Activated naive CD8-positive, alpha-beta T cell treated with anti-CD3 and anti-CD28 coated beads, Interleukin-2, amount 10 ng/mL, durations not matched to agents 7 days and 5 days (primary cell): Measurements from ENCODE around the gene TFRC. TPM values are rescaled to one million over a fixed set of nuclear protein-coding genes. Genes with fewer than 3 reads are reported as not detected.

Source experiments
- ATAC-seq: fragments of 150-1000 bp; cut with Tn5 transposase; one replicate; pipeline ENCODE4 v1.10.0; 2021; ENCODE audit warnings: low read depth, moderate library complexity
- POLR2A ChIA-PET: fragments of 350-600 bp; sonication (Branson Sonifier 250); formaldehyde crosslinking; loops from one replicate; lab custom pipeline; 2021; ENCODE audit warnings: antibody characterized with exemption; lab: Charles Lee
- DNase-seq: peaks from one replicate; pipeline ENCODE4 v3.0.0; 2021
- H3K27ac Mint-ChIP-seq: one replicate; pipeline ENCODE4 v1.8.0; 2022; ENCODE audit warnings: mild to moderate bottlenecking, mixed read lengths
- H3K27me3 Mint-ChIP-seq: one replicate; pipeline ENCODE4 v1.8.0; 2022; ENCODE audit warnings: mild to moderate bottlenecking, moderate library complexity, mixed read lengths
- H3K36me3 Mint-ChIP-seq: one replicate; pipeline ENCODE4 v1.8.0; 2021; ENCODE audit warnings: mild to moderate bottlenecking, mixed read lengths
- H3K4me1 Mint-ChIP-seq: one replicate; pipeline ENCODE4 v1.8.0; 2021; ENCODE audit warnings: mixed read lengths
- H3K4me3 Mint-ChIP-seq: one replicate; pipeline ENCODE4 v1.8.0; 2022; ENCODE audit warnings: mild to moderate bottlenecking, moderate library complexity, mixed read lengths
- H3K9me3 Mint-ChIP-seq: one replicate; pipeline ENCODE4 v1.8.0; 2021; ENCODE audit warnings: mixed read lengths
- total RNA-seq, 2 experiments: library from RNA; stranded (reverse); gene quantifications; one replicate each; pipeline ENCODE4 v1.2.3, GENCODE V29; 2021

Gene TFRC
- total RNA-seq, result 100 to 1,000 TPM; 168 to 171 TPM

- POLR2A ChIA-PET, result interaction anchor here (0.7 to 2.9 kb wide), 5 partner anchors 36 to 110 kb away, joined by 3 to 19 read pairs (median 5); no protein-coding TSS in a partner anchor
- ATAC-seq, result peak; percentile 87
- peak within 1 kb of the TSS; percentile 94 for H3K27ac Mint-ChIP-seq
- DNase-seq, result peak; percentile 98
- no peaks in the 10 kb centered on the region for H3K9me3 Mint-ChIP-seq
- H3K4me3 Mint-ChIP-seq, result peak within 1 kb of the TSS; percentile 99
- H3K36me3 Mint-ChIP-seq, result peaks cover 12% of the 10 kb centered on the region
- H3K4me1 Mint-ChIP-seq, result peaks cover 34% of the 10 kb centered on the region
- no peaks in the 10 kb centered on the region for H3K27me3 Mint-ChIP-seq
Observed at GRCh38 chr3:196081834-196082618, at the start of gene TFRC. TSS of gene TFRC (minus strand) at chr3:196082090. CDS start at chr3:196077099, 4,991 bp downstream.

- no peaks in the 10 kb centered on the region for H3K36me3 Mint-ChIP-seq
- DNase-seq, result no peak
- H3K9me3 Mint-ChIP-seq, result peaks cover 1% of the 10 kb centered on the region
- H3K4me3 Mint-ChIP-seq, result no peak overlapping the region
- H3K27ac Mint-ChIP-seq, result peak overlapping the region; percentile 19
- H3K27me3 Mint-ChIP-seq, result no peaks in the 10 kb centered on the region
- POLR2A ChIA-PET, result interaction anchor here (1.3 to 1.5 kb wide), 3 partner anchors 8 to 53 kb away, joined by 3 to 7 read pairs (median 7); no protein-coding TSS in a partner anchor
- peaks cover 15% of the 10 kb centered on the region for H3K4me1 Mint-ChIP-seq
- no peak for ATAC-seq
Observed at GRCh38 chr3:196128172-196128843, 46.4 kb upstream of the TFRC start.

DNA sequence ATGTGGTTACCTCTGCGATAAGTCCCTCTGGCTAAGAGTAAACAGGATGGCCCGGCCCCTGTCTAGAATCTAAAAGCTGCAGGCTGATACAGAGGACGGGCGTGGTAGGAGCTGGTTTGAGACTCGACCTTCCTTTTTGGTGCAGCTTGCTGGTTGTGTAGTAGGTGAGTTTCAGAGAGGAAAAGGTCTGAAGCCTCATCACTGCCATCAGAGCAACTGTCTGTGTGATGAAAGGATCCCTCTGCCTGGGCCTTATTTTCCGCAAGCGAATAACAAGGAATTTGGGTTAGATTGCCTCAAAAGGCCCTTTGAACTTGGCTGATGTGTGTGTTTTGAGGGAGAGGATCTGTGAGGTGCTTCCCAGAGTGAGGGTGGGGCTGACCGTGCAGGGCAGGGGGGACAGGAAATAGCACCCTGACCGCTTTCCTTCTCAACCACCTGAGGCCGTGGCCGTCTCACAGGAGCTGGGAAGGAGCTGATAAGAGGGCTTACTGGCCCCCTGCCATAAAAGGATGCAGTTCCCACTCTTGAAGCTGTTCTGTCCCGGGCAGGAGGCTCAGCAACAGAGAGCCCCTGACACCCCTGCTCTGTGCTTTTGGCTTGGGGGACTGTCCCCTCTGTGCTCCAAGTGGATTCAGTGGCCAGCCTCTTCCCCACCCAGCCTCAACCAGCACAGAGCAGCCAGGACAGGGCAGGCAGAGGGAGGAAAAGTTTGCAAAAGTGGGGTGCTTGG, 45.6 kb upstream of the TFRC start:
- DNase-seq, result peak; percentile 56
- H3K9me3 Mint-ChIP-seq, result peaks cover 1% of the 10 kb centered on the region
- POLR2A ChIA-PET, result interaction anchor here (1.0 to 1.5 kb wide), 4 partner anchors 9 to 54 kb away, joined by 3 to 9 read pairs (median 7); no protein-coding TSS in a partner anchor
- peaks cover 18% of the 10 kb centered on the region for H3K4me1 Mint-ChIP-seq
- H3K27me3 Mint-ChIP-seq, result no peaks in the 10 kb centered on the region
- peak overlapping the region; percentile 39 for H3K4me3 Mint-ChIP-seq
- H3K36me3 Mint-ChIP-seq, result no peaks in the 10 kb centered on the region
- peak overlapping the region; percentile 75 for H3K27ac Mint-ChIP-seq
- ATAC-seq, result peak; percentile 69

- no peaks in the 10 kb centered on the region for H3K27me3 Mint-ChIP-seq
- H3K4me3 Mint-ChIP-seq, result no peak overlapping the region
- POLR2A ChIA-PET, result no interaction called here
- peaks cover 1% of the 10 kb centered on the region for H3K9me3 Mint-ChIP-seq
- DNase-seq (no peak), ATAC-seq (no peak)
- H3K27ac Mint-ChIP-seq, result no peak overlapping the region
- H3K36me3 Mint-ChIP-seq, result no peaks in the 10 kb centered on the region
- H3K4me1 Mint-ChIP-seq, result peaks cover 40% of the 10 kb centered on the region
Observed at GRCh38 chr3:196124608-196125007, 42.7 kb upstream of the TFRC start.

DNA sequence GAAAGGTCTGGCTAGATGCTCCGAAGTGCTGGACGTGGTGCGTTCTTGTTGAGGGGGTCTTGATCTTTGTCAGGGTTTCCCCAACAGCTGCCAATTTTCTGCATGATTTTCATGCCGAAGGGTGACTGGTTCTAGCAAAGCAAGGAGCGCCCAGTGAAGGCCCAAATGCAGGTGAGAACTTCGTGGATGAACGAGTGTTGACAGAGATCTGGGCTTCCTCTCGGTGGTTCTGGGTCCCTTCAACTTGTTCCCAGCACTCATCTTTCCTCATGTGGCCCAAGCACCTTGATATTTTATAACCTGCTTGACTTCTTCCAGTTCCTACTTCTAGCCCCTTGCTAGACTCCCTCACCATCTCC, 40.8 kb upstream of the TFRC start:
- H3K4me3 Mint-ChIP-seq, result no peak overlapping the region
- peaks cover 1% of the 10 kb centered on the region for H3K9me3 Mint-ChIP-seq
- no peaks in the 10 kb centered on the region for H3K36me3 Mint-ChIP-seq
- no peak for DNase-seq
- H3K27me3 Mint-ChIP-seq, result no peaks in the 10 kb centered on the region
- ATAC-seq, result no peak
- POLR2A ChIA-PET, result interaction anchor here (0.6 to 0.7 kb wide), 2 partner anchors 18 to 48 kb away, joined by 3 to 4 read pairs; no protein-coding TSS in a partner anchor
- H3K4me1 Mint-ChIP-seq, result peaks cover 41% of the 10 kb centered on the region
- H3K27ac Mint-ChIP-seq, result no peak overlapping the region

DNA sequence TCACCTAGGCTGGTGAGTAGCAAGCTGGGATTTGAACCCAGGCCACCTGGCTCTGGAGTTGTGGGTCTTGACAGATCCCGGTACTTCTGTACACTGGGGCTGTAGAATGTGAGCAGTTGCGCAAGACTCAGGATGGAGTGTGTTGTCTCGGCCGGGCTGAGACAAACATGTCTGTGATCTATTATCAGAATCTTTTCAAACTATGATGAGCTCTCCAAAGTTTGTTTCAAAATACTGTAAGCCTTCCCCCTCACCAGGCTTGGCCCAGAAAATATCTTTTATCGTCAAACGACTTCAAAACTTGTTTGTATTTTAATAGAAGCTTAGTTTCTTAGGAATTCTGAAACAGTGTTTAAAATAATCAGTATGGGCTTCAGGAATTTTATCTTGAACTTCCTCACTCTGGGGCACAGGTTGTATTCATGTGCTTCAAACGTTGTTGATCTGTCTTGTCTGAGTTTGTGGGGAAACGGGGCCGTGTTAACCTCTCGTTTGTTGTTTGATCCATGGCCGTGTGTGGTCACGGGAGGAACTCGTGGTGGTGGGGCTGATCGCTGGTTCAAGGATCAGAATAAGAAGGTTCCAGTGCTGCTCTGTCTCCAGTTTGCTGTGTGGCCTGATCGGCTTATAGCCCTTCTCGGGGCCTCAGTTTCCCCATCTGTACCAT, 40.3 kb upstream of the TFRC start:
- no peak for ATAC-seq
- POLR2A ChIA-PET, result interaction anchor here (0.6 to 2.3 kb wide), 2 partner anchors 18 to 57 kb away, joined by 3 to 10 read pairs; no protein-coding TSS in a partner anchor
- Mint-ChIP-seq H3K36me3 (no peaks in the 10 kb centered on the region), H3K9me3 (peaks cover 1% of the 10 kb centered on the region), H3K4me1 (peaks cover 35% of the 10 kb centered on the region), H3K27me3 (no peaks in the 10 kb centered on the region), H3K27ac (peak overlapping the region; percentile 17), H3K4me3 (peak overlapping the region; percentile 39)
- DNase-seq, result no peak

GRCh38 chr3:196121066-196121465, 39.2 kb upstream of the TFRC start:
- H3K4me1 Mint-ChIP-seq, result peaks cover 31% of the 10 kb centered on the region
- H3K9me3 Mint-ChIP-seq, result peaks cover 1% of the 10 kb centered on the region

DNA sequence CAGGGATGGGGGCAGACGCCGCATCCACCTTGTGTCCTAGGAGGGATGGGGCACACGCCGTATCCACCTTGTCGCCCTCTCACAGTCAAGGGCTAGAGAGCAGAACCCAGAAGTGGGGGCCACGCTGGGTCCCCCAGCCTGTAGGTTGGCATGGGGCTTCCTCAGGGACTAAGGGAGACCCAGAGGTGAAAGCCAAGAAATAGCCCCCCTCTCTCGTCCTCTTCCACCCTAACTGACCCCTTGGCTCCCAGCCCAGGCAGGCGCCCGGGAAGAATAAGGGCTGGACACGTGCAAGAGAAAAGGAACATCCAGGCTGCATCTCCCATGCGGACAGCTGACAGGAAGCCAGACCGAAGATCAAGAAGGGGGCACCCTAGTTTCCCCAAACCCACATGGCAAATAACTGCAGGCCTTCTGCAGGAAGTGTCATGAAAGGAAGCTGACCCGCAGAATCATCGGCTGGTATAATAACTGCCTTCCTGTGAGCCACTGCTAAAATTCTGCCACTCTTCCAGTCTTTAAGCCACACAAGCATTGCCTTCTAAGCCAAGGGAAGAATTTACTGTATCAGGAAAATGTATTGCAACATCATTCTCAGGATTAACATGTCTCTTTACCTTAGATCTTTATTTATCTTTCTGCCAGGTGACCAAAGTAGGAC, 38.5 kb upstream of the TFRC start:
- Mint-ChIP-seq H3K27ac (peak overlapping the region; percentile 80), H3K36me3 (no peaks in the 10 kb centered on the region), H3K4me1 (peaks cover 31% of the 10 kb centered on the region), H3K9me3 (peaks cover 1% of the 10 kb centered on the region), H3K4me3 (peak overlapping the region; percentile 63), H3K27me3 (no peaks in the 10 kb centered on the region)
- POLR2A ChIA-PET, result interaction anchor here (0.6 to 2.3 kb wide), 5 partner anchors 12 to 59 kb away, joined by 3 to 10 read pairs (median 4); no protein-coding TSS in a partner anchor
- no peak for DNase-seq
- peak; percentile 79 for ATAC-seq

More at GRCh38 chr3:196121066-196121465, 39.2 kb upstream of the TFRC start:
- H3K27me3 Mint-ChIP-seq, result no peaks in the 10 kb centered on the region
- H3K4me3 Mint-ChIP-seq, result peak overlapping the region; percentile 63
- DNase-seq (no peak), ATAC-seq (no peak)
- H3K27ac Mint-ChIP-seq, result peak overlapping the region; percentile 80
- H3K36me3 Mint-ChIP-seq, result no peaks in the 10 kb centered on the region
- POLR2A ChIA-PET, result interaction anchor here (0.6 to 2.3 kb wide), 4 partner anchors 12 to 58 kb away, joined by 3 to 10 read pairs (median 4); no protein-coding TSS in a partner anchor

DNA sequence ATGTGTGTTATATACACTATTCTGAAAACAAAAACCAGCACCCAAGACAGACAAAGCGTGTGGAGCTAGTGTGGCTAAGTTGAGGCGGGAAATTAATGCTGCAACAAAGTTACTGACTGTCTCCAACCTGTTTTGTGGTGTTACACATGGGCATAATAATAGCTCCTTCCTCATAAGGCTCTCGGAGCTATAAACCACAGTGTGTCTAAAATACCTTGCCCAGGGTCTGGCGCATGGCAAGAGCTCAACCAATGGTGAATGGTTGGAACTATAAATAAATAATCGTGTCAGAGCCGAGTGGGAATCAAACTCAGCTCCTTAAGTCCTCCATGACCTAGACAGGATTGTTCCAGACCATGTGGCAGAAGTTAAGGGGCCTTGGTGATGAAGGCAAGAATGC, 35.9 kb upstream of the TFRC start:
- H3K27ac Mint-ChIP-seq, result no peak overlapping the region
- peaks cover 1% of the 10 kb centered on the region for H3K27me3 Mint-ChIP-seq
- peaks cover 30% of the 10 kb centered on the region for H3K4me1 Mint-ChIP-seq
- no peak for DNase-seq
- ATAC-seq, result no peak
- H3K4me3 Mint-ChIP-seq, result no peak overlapping the region
- no peaks in the 10 kb centered on the region for H3K9me3 Mint-ChIP-seq
- POLR2A ChIA-PET, result interaction anchor here (1.4 to 1.5 kb wide), 2 partner anchors 37 to 62 kb away, joined by 5 to 6 read pairs; no protein-coding TSS in a partner anchor
- H3K36me3 Mint-ChIP-seq, result peaks cover 1% of the 10 kb centered on the region

- Mint-ChIP-seq H3K9me3 (no peaks in the 10 kb centered on the region), H3K4me1 (peaks cover 23% of the 10 kb centered on the region), H3K27ac (no peak overlapping the region), H3K4me3 (no peak overlapping the region), H3K27me3 (peaks cover 1% of the 10 kb centered on the region), H3K36me3 (peaks cover 1% of the 10 kb centered on the region)
- ATAC-seq (peak; percentile 53), DNase-seq (no peak)
- POLR2A ChIA-PET, result no interaction called here
Observed at GRCh38 chr3:196115678-196116083, 33.8 kb upstream of the TFRC start.

DNA sequence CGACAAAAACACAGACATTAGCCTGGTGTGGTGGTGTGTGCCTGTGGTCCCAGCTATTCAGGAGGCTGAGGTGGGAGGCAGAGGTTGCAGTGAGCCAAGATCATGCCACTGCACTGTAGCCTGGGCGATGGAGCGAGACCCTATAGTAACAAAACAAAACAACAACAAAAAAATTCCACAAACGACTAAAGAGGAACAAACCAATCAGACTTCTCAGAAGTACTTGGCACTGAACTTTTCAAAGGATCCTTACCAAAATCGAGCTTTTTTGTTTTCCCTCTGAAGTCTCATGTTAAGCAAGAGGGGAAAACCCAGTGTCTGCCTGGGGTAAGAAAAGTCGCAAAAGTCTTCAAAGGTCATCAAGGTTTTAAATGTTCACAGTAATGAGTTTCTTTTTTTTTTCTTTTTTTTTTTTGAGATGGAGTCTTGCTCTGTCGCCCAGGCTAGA, 30.1 kb upstream of the TFRC start:
- H3K27me3 Mint-ChIP-seq, result peaks cover 3% of the 10 kb centered on the region
- H3K4me1 Mint-ChIP-seq, result peaks cover 11% of the 10 kb centered on the region
- peaks cover 1% of the 10 kb centered on the region for H3K36me3 Mint-ChIP-seq
- H3K27ac Mint-ChIP-seq, result peak overlapping the region; percentile 15
- DNase-seq (no peak), ATAC-seq (peak; percentile 51)
- H3K9me3 Mint-ChIP-seq, result no peaks in the 10 kb centered on the region
- POLR2A ChIA-PET, result no interaction called here
- H3K4me3 Mint-ChIP-seq, result peak overlapping the region; percentile 18
